SK-N-SH (cell line): ENCODE measurements around the gene ZNF580. TPM values are rescaled to one million over a fixed set of nuclear protein-coding genes. Genes with fewer than 3 reads are reported as not detected.

Experiments used
- CTCF ChIA-PET: fragments of 300-600, 350-600 bp; formaldehyde crosslinking; extraction: SDS; loops from one replicate; lab custom pipeline; 2021; lab: Yijun Ruan, JAX
- POLR2A ChIA-PET: fragments of 350-600 bp; sonication (Branson Sonifier 250); formaldehyde crosslinking; extraction: SDS; loops from one replicate; lab custom pipeline; 2020; ENCODE audit warnings: antibody characterized with exemption, inconsistent platforms; lab: Yijun Ruan, JAX
- DNase-seq: peaks from one replicate; pipeline ENCODE4 v3.0.0; 2012
- H2AFZ ChIP-seq: fragments of 200-600 bp; sonication (generic); 2 replicates; pipeline ENCODE4 v1.8.1; 2016; ENCODE audit warnings: antibody characterized with exemption, mild to moderate bottlenecking, low read depth
- H3F3A ChIP-seq: fragments of 200-600 bp; sonication (generic); replicated peaks from 2 replicates; pipeline ENCODE3; 2016; ENCODE audit warnings: antibody characterized with exemption, mild to moderate bottlenecking; ENCODE audit not compliant: insufficient read depth
- H3K27ac ChIP-seq, 2 experiments: fragments of 200-500 bp in 1 of 2; fragments of 200-600 bp in 1 of 2; sonication (Bioruptor generic) in 1 of 2; sonication (generic), shearing (Covaris generic) in 1 of 2; 2 replicates each; pipeline versions ENCODE4 v1.5.1 to v1.6.1; 2014 to 2016; ENCODE audit warnings: low read depth in 2 of 2, inconsistent platforms in 1 of 2, low read length in 1 of 2, mild to moderate bottlenecking in 1 of 2, mixed read lengths in 1 of 2
- H3K27me3 ChIP-seq: fragments of 200-600 bp; sonication (generic), shearing (Covaris generic); 2 replicates; pipeline ENCODE4 v1.6.1; 2016; ENCODE audit warnings: mixed run types; ENCODE audit not compliant: insufficient read depth
- H3K36me3 ChIP-seq, 2 experiments: fragments of 200-500 bp in 1 of 2; fragments of 200-600 bp in 1 of 2; sonication (Bioruptor generic) in 1 of 2; sonication (generic) in 1 of 2; replicated peaks in 1 of 2; 2 replicates each; pipeline versions ENCODE3 to v1.5.1; 2014 to 2016; ENCODE audit warnings: low read length in 1 of 2, mild to moderate bottlenecking in 1 of 2; ENCODE audit not compliant: insufficient read depth in 2 of 2, control insufficient read depth in 1 of 2
- H3K4me1 ChIP-seq, 2 experiments: fragments of 200-500 bp in 1 of 2; fragments of 200-600 bp in 1 of 2; sonication (Bioruptor generic) in 1 of 2; sonication (generic), shearing (Covaris generic) in 1 of 2; 2 replicates each; pipeline versions ENCODE4 v1.5.1 to v1.6.1; 2014 to 2016; ENCODE audit warnings: low read depth in 1 of 2, low read length in 1 of 2, mixed run types in 1 of 2; ENCODE audit not compliant: insufficient read depth in 2 of 2, control insufficient read depth in 1 of 2
- H3K4me2 ChIP-seq: fragments of 200-600 bp; sonication (generic), shearing (Covaris generic); 2 replicates; pipeline ENCODE4 v1.6.1; 2017; ENCODE audit warnings: mixed run types
- H3K4me3 ChIP-seq, 2 experiments: fragments of 200-500 bp in 1 of 2; fragments of 200-600 bp in 1 of 2; sonication (Bioruptor generic) in 1 of 2; sonication (generic), shearing (Covaris generic) in 1 of 2; 2 replicates each; pipeline versions ENCODE4 v1.5.1 to v1.8.1; 2014 to 2016; ENCODE audit warnings: low read depth in 2 of 2, inconsistent platforms in 1 of 2, low read length in 1 of 2, mild to moderate bottlenecking in 1 of 2, mixed read lengths in 1 of 2, moderate library complexity in 1 of 2
- H3K79me2 ChIP-seq: fragments of 200-600 bp; sonication (generic); 2 replicates; pipeline ENCODE4 v1.8.1; 2017; ENCODE audit warnings: mild to moderate bottlenecking; ENCODE audit not compliant: insufficient read depth
- H3K9ac ChIP-seq: fragments of 200-600 bp; sonication (generic); 2 replicates; pipeline ENCODE4 v1.6.1; 2017; ENCODE audit warnings: mixed run types
- H3K9me2 ChIP-seq: fragments of 200-600 bp; sonication (generic); 2 replicates; pipeline ENCODE4 v1.6.1; 2017; ENCODE audit warnings: mixed run types
- H3K9me3 ChIP-seq: fragments of 200-600 bp; sonication (generic); 2 replicates; pipeline ENCODE4 v1.6.1; 2017; ENCODE audit warnings: mixed run types, mild to moderate bottlenecking, moderate library complexity
- H4K20me1 ChIP-seq: fragments of 200-600 bp; sonication (generic); 2 replicates; pipeline ENCODE4 v1.6.1; 2017; ENCODE audit warnings: mild to moderate bottlenecking, mixed run types; ENCODE audit not compliant: insufficient read depth
- ELF1 ChIP-seq: IDR thresholded peaks from 2 replicates; pipeline ENCODE4 v1.4.0; 2012
- EP300 ChIP-seq, 2 experiments: IDR thresholded peaks; 2 replicates each; pipeline versions ENCODE4 v1.4.0 to v1.6.1; 2012; ENCODE audit warnings: borderline replicate concordance in 1 of 2, low read depth in 1 of 2, low read length in 1 of 2
- FOXJ3 ChIP-seq: sonication (generic); formaldehyde crosslinking; IDR thresholded peaks from 2 replicates; pipeline ENCODE4 v1.5.1; 2020; ENCODE audit warnings: mild to moderate bottlenecking, missing genetic modification reagents
- FOXM1 ChIP-seq: IDR thresholded peaks from 2 replicates; pipeline ENCODE4 v1.4.0; 2012; ENCODE audit warnings: low read depth, mild to moderate bottlenecking
- GABPA ChIP-seq: IDR thresholded peaks from 2 replicates; pipeline ENCODE4 v1.4.0; 2012; ENCODE audit warnings: low read depth, mild to moderate bottlenecking
- GATA2 ChIP-seq: sonication (generic); formaldehyde crosslinking; IDR thresholded peaks from 2 replicates; pipeline ENCODE4 v1.5.0; 2020; ENCODE audit warnings: mild to moderate bottlenecking, missing genetic modification reagents
- JUND ChIP-seq: IDR thresholded peaks from 2 replicates; pipeline ENCODE4 v1.4.0; 2012
- MAX ChIP-seq: IDR thresholded peaks from 2 replicates; pipeline ENCODE4 v1.4.0; 2012; ENCODE audit warnings: low read depth
- MXI1 ChIP-seq: IDR thresholded peaks from 2 replicates; pipeline ENCODE4 v1.6.1; 2012; ENCODE audit warnings: mild to moderate bottlenecking, low read depth, low read length, improper control_type of control experiment
- POLR2AphosphoS5 ChIP-seq: IDR thresholded peaks from 2 replicates; pipeline ENCODE4 v1.6.1; 2012; ENCODE audit warnings: low read depth, low read length
- RCOR1 ChIP-seq: fragments of 150-350 bp; IDR thresholded peaks from 2 replicates; pipeline ENCODE4 v1.6.1; 2017; ENCODE audit warnings: antibody characterized with exemption, low read length
- SIN3A ChIP-seq: IDR thresholded peaks from 2 replicates; pipeline ENCODE4 v1.6.1; 2012; ENCODE audit warnings: low read depth, mild to moderate bottlenecking, low read length, moderate library complexity, borderline replicate concordance
- SMC3 ChIP-seq: IDR thresholded peaks from 2 replicates; pipeline ENCODE4 v1.6.1; 2012; ENCODE audit warnings: low read depth, low read length, improper control_type of control experiment
- TAF1 ChIP-seq: IDR thresholded peaks from 2 replicates; pipeline ENCODE4 v1.6.1; 2012; ENCODE audit warnings: low read depth, mild to moderate bottlenecking, low read length, moderate library complexity, borderline replicate concordance
- TCF12 ChIP-seq: IDR thresholded peaks from 2 replicates; pipeline ENCODE4 v1.4.0; 2012
- WGBS: methylation state at CpG from one replicate; pipeline ENCODE4 v1.1.6; 2017; ENCODE audit warnings: low lambda C conversion rate; 5-methylcytosine and 5-hydroxymethylcytosine counted together
- polyA plus RNA-seq, 3 experiments: library from polyadenylated mRNA; depleted of rRNA; stranded (reverse); fragments of >200 nt; gene quantifications; 2 replicates each; pipeline ENCODE4 v1.2.3, GENCODE V29; 2012
- TF ChIP-seq, protein P1 (sequence below): IDR thresholded peaks from 2 replicates; pipeline ENCODE4 v1.4.0; 2012; ENCODE audit warnings: low read depth, borderline replicate concordance
- TF ChIP-seq, protein P2 (sequence below): IDR thresholded peaks from 2 replicates; pipeline ENCODE4 v1.4.0; 2012; ENCODE audit warnings: low read depth, borderline replicate concordance
- TF ChIP-seq, protein P3 (sequence below): IDR thresholded peaks from 2 replicates; pipeline ENCODE4 v1.6.1; 2012; ENCODE audit warnings: mild to moderate bottlenecking, low read depth, low read length, moderate library complexity

The ZNF580 gene
- polyA plus RNA-seq, 1 of the 3 experiments (the other 2 are of a cell fraction): 21.9 TPM

GRCh38 chr19:55671054-55671378 lies 30.2 kb downstream of the ZNF580 start (continued):
- TF ChIP-seq, protein P1, sequence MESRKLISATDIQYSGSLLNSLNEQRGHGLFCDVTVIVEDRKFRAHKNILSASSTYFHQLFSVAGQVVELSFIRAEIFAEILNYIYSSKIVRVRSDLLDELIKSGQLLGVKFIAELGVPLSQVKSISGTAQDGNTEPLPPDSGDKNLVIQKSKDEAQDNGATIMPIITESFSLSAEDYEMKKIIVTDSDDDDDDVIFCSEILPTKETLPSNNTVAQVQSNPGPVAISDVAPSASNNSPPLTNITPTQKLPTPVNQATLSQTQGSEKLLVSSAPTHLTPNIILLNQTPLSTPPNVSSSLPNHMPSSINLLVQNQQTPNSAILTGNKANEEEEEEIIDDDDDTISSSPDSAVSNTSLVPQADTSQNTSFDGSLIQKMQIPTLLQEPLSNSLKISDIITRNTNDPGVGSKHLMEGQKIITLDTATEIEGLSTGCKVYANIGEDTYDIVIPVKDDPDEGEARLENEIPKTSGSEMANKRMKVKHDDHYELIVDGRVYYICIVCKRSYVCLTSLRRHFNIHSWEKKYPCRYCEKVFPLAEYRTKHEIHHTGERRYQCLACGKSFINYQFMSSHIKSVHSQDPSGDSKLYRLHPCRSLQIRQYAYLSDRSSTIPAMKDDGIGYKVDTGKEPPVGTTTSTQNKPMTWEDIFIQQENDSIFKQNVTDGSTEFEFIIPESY: no peak
- no peak for TF ChIP-seq POLR2AphosphoS5
- no peak for TF ChIP-seq JUND
- TF ChIP-seq EP300 (IDR thresholded peaks at IDR 0.05; ENCODE audit: borderline replicate concordance in 1 of 2, low read depth in 1 of 2, low read length in 1 of 2): no peak
- no peak for TF ChIP-seq MAX
- TF ChIP-seq, all 33 proteins: peak for 0

DNA sequence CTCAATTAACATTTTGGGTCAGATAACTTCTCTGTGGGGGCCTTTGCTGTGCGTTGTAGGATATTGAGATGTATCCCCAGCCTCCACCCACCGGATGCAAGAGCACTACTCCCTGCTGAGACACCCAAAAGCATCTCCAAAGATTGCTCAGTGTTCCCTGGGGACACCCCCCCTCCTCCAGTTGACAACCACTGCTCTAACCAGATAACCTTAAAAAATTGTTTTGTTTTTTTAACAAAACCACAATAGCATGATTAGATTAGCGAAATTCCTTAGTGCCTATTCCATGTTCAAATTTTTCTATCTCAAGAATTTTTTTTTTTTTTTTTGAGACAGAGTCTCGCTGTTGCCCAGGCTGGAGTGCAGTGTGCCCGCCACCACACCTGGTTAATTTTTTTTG lies 31.6 kb downstream of the ZNF580 start:
- Histone ChIP-seq H4K20me1 (peaks cover 79% of the 10 kb centered on the region), H3K9ac (no peak overlapping the region), H3K9me2 (no peaks in the 10 kb centered on the region), H3K27ac (peak overlapping the region in 1 of 2 experiments; percentile 33; a peak in 2 of 4 replicates), H3F3A (peaks cover 38% of the 10 kb centered on the region), H3K27me3 (no peaks in the 10 kb centered on the region), H3K4me3 (no peak overlapping the region), H3K4me2 (no peak overlapping the region), H3K79me2 (peaks cover 86% of the 10 kb centered on the region), H2AFZ (no peak overlapping the region), H3K4me1 (peaks cover 7 to 23% of the 10 kb centered on the region in 2 experiments; a peak in 3 of 4 replicates), H3K36me3 (peaks cover 16 to 45% of the 10 kb centered on the region in 2 experiments), H3K9me3 (no peaks in the 10 kb centered on the region)
- no peak for DNase-seq
- ChIA-PET CTCF (interaction anchor here (0.6 to 2.4 kb wide), 6 partner anchors 9 to 39 kb away, joined by 3 to 34 read pairs (median 8); partner anchors contain the start of gene ZNF581), POLR2A (no interaction called here)
- 93% methylated on average over 5 of the region's 5 CpGs for WGBS
- TF ChIP-seq TCF12: no peak
- no peak for TF ChIP-seq FOXM1
- TF ChIP-seq, protein P2, sequence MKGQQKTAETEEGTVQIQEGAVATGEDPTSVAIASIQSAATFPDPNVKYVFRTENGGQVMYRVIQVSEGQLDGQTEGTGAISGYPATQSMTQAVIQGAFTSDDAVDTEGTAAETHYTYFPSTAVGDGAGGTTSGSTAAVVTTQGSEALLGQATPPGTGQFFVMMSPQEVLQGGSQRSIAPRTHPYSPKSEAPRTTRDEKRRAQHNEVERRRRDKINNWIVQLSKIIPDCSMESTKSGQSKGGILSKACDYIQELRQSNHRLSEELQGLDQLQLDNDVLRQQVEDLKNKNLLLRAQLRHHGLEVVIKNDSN: no peak
- no peak for TF ChIP-seq JUND
- no peak for TF ChIP-seq FOXJ3 (CRISPR knock-in tag)
- no peak for TF ChIP-seq RCOR1
- no peak for TF ChIP-seq GABPA
- no peak for TF ChIP-seq MXI1
- TF ChIP-seq GATA2 (CRISPR knock-in tag): no peak
- TF ChIP-seq ELF1: no peak
- TF ChIP-seq SMC3: no peak
- TF ChIP-seq, protein P3, sequence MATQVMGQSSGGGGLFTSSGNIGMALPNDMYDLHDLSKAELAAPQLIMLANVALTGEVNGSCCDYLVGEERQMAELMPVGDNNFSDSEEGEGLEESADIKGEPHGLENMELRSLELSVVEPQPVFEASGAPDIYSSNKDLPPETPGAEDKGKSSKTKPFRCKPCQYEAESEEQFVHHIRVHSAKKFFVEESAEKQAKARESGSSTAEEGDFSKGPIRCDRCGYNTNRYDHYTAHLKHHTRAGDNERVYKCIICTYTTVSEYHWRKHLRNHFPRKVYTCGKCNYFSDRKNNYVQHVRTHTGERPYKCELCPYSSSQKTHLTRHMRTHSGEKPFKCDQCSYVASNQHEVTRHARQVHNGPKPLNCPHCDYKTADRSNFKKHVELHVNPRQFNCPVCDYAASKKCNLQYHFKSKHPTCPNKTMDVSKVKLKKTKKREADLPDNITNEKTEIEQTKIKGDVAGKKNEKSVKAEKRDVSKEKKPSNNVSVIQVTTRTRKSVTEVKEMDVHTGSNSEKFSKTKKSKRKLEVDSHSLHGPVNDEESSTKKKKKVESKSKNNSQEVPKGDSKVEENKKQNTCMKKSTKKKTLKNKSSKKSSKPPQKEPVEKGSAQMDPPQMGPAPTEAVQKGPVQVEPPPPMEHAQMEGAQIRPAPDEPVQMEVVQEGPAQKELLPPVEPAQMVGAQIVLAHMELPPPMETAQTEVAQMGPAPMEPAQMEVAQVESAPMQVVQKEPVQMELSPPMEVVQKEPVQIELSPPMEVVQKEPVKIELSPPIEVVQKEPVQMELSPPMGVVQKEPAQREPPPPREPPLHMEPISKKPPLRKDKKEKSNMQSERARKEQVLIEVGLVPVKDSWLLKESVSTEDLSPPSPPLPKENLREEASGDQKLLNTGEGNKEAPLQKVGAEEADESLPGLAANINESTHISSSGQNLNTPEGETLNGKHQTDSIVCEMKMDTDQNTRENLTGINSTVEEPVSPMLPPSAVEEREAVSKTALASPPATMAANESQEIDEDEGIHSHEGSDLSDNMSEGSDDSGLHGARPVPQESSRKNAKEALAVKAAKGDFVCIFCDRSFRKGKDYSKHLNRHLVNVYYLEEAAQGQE: no peak
- TF ChIP-seq SIN3A: no peak
- TF ChIP-seq TAF1: no peak
